PC-3 (cell line): Measurements from ENCODE around the gene WNT5B. TPM values are rescaled to one million over a fixed set of nuclear protein-coding genes. Genes with fewer than 3 reads are reported as not detected.

Experiments
- ATAC-seq: fragments of 200-7000 bp; cut with Tn5 transposase; 2 replicates; pipeline ENCODE4 v1.9.1; 2020; ENCODE audit warnings: mild to moderate bottlenecking, moderate library complexity
- BruUV-seq: library from RNA; stranded (reverse); fragments of 400-500 nt; replicated peaks from 2 replicates; lab custom pipeline; 2021; lab: Mats Ljungman, UMichigan
- CTCF ChIA-PET: fragments of 300-600 bp; sonication (Branson Sonifier 250); formaldehyde crosslinking; loops from one replicate; lab custom pipeline; 2022; ENCODE audit warnings: antibody characterized with exemption; lab: Charles Lee
- POLR2A ChIA-PET: fragments of 300-600 bp; sonication (Branson Sonifier 250); formaldehyde crosslinking; loops from one replicate; lab custom pipeline; 2022; ENCODE audit warnings: antibody characterized with exemption; ENCODE audit not compliant: unreplicated experiment; lab: Charles Lee
- DNase-seq: peaks from one replicate; pipeline ENCODE4 v3.0.0-alpha.2; 2015
- H2AFZ ChIP-seq: fragments of 300-600 bp; sonication (generic); 2 replicates; pipeline ENCODE4 v1.6.0; 2016; ENCODE audit warnings: antibody characterized with exemption, low read length
- H3F3A ChIP-seq: fragments of 300-600 bp; sonication (generic); one replicate; pipeline ENCODE4 v1.6.0; 2017; ENCODE audit warnings: antibody characterized with exemption, low read length, control low read depth, mild to moderate bottlenecking; ENCODE audit not compliant: unreplicated experiment
- H3K27ac ChIP-seq: fragments of 300-600 bp; sonication (generic); 2 replicates; pipeline ENCODE4 v1.5.1; 2016; ENCODE audit warnings: mild to moderate bottlenecking, low read length
- H3K27me3 ChIP-seq: fragments of 300-600 bp; sonication (generic); 2 replicates; pipeline ENCODE4 v1.6.1; 2016; ENCODE audit warnings: low read length, mixed read lengths
- H3K36me3 ChIP-seq: fragments of 300-600 bp; sonication (generic); 2 replicates; pipeline ENCODE4 v1.6.1; 2016; ENCODE audit warnings: low read depth, mixed run types, low read length, mixed read lengths
- H3K4me1 ChIP-seq: fragments of 300-600 bp; sonication (generic); 2 replicates; pipeline ENCODE4 v1.5.1; 2016; ENCODE audit warnings: low read length; ENCODE audit not compliant: insufficient read depth
- H3K4me2 ChIP-seq: fragments of 300-600 bp; sonication (generic); 2 replicates; pipeline ENCODE4 v1.6.0; 2016; ENCODE audit warnings: low read length
- H3K4me3 ChIP-seq: fragments of 300-600 bp; sonication (generic); 2 replicates; pipeline ENCODE4 v1.5.1; 2016; ENCODE audit warnings: mild to moderate bottlenecking, low read length, mixed read lengths
- H3K79me2 ChIP-seq: fragments of 300-600 bp; sonication (generic); 2 replicates; pipeline ENCODE4 v1.6.1; 2017; ENCODE audit warnings: low read length, mixed read lengths
- H3K9ac ChIP-seq: fragments of 300-600 bp; sonication (generic); 2 replicates; pipeline ENCODE4 v1.6.0; 2016; ENCODE audit warnings: mild to moderate bottlenecking, low read length
- H3K9me2 ChIP-seq: fragments of 300-600 bp; sonication (generic); replicated peaks from 2 replicates; pipeline ENCODE4 v1.6.1; 2016; ENCODE audit warnings: mixed run types, low read length, mixed read lengths
- H3K9me3 ChIP-seq: fragments of 300-600 bp; sonication (generic); 2 replicates; pipeline ENCODE4 v1.6.1; 2016; ENCODE audit warnings: low read length, mixed read lengths
- H4K20me1 ChIP-seq: fragments of 300-600 bp; sonication (generic); 2 replicates; pipeline ENCODE4 v1.6.1; 2016; ENCODE audit warnings: low read length, mixed read lengths
- CTCF ChIP-seq: fragments of 300-600 bp; sonication (generic); conservative IDR thresholded peaks from 2 replicates; pipeline ENCODE4 v1.5.1; 2017; ENCODE audit warnings: antibody characterized with exemption, low read depth, mild to moderate bottlenecking, low read length
- EZH2 ChIP-seq: fragments of 300-600 bp; sonication (generic); IDR thresholded peaks from one replicate; pipeline ENCODE4 v1.6.1; 2017; ENCODE audit warnings: antibody characterized with exemption, mild to moderate bottlenecking, low read length; ENCODE audit not compliant: unreplicated experiment
- EZH2phosphoT487 ChIP-seq: fragments of 300-600 bp; sonication (generic); IDR thresholded peaks from 2 replicates; pipeline ENCODE4 v1.6.1; 2018; ENCODE audit warnings: mild to moderate bottlenecking, antibody characterized with exemption, low read length, borderline replicate concordance
- intact Hi-C: fragments of 100-400 bp; cut with micrococcal nuclease; formaldehyde crosslinking; loops from 2 replicates; pipeline ENCODE4 v1.9.0; 2023
- total RNA-seq: library from RNA; depleted of rRNA; stranded (reverse); fragments of >200 nt; gene quantifications from 2 replicates; pipeline ENCODE4 v1.2.3, GENCODE V29; 2014

WNT5B gene
- total RNA-seq, 1 experiment from 2014 or later: 2.2 TPM

- ATAC-seq: peak; percentile 66
- H3K27ac ChIP-seq: no peak overlapping the region
- no peaks in the 10 kb centered on the region for H3F3A ChIP-seq
- peak overlapping the region; percentile 88 for H3K4me2 ChIP-seq
- POLR2A ChIA-PET: no interaction called here
- H3K79me2 ChIP-seq: no peaks in the 10 kb centered on the region
- peak; percentile 36 for DNase-seq
- H3K9me3 ChIP-seq: no peaks in the 10 kb centered on the region
- no peak overlapping the region for H3K9ac ChIP-seq
- H4K20me1 ChIP-seq: no peaks in the 10 kb centered on the region
- TF ChIP-seq EZH2phosphoT487 (no peak), CTCF (0 out of 2 replicates have a peak, but pooled peaks have one; percentile 7)
- BruUV-seq: no TSS peak
- CTCF ChIA-PET: interaction anchor here (1.0 kb wide), 1 partner anchor 299 kb away, joined by 3 read pairs; no protein-coding TSS in a partner anchor
- peak overlapping the region; percentile 66 for H3K4me3 ChIP-seq
- no peaks in the 10 kb centered on the region for H3K36me3 ChIP-seq
- H2AFZ ChIP-seq: peak overlapping the region; percentile 79
- peaks cover 14% of the 10 kb centered on the region for H3K27me3 ChIP-seq
- 0 out of 2 replicates have a peak, but pooled peaks cover 9% of the 10 kb centered on the region for H3K4me1 ChIP-seq
- intact Hi-C loops: loop anchor here (5.0 kb wide), 2 partner anchors 162 to 307 kb away; no protein-coding TSS in a partner anchor
- no peaks in the 10 kb centered on the region for H3K9me2 ChIP-seq
These were observed 1.2 kb downstream of the WNT5B start for GRCh38 chr12:1630133-1630826.

- DNase-seq: no peak
- Histone ChIP-seq H3K4me1 (0 out of 2 replicates have a peak, but pooled peaks cover 9% of the 10 kb centered on the region), H3K9me2 (no peaks in the 10 kb centered on the region), H3K79me2 (no peaks in the 10 kb centered on the region), H3K4me2 (peak overlapping the region; percentile 88; the same call in 1 of the 2 replicates), H3F3A (no peaks in the 10 kb centered on the region), H2AFZ (no peak overlapping the region), H4K20me1 (no peaks in the 10 kb centered on the region), H3K4me3 (no peak overlapping the region), H3K9ac (no peak overlapping the region), H3K9me3 (no peaks in the 10 kb centered on the region), H3K27me3 (peaks cover 14% of the 10 kb centered on the region), H3K36me3 (no peaks in the 10 kb centered on the region), H3K27ac (no peak overlapping the region)
- ChIA-PET CTCF (interaction anchor here (1.0 kb wide), 1 partner anchor 298 kb away, joined by 3 read pairs; no protein-coding TSS in a partner anchor), POLR2A (no interaction called here)
- TF ChIP-seq EZH2: no peak
- no peak for TF ChIP-seq EZH2phosphoT487
- no peak for TF ChIP-seq CTCF
- no TSS peak for BruUV-seq
- intact Hi-C loops: loop anchor here (5.0 kb wide), 2 partner anchors 161 to 306 kb away; no protein-coding TSS in a partner anchor
- ATAC-seq: no peak
These were observed 2.0 kb downstream of the WNT5B start for GRCh38 chr12:1630827-1631591.
